ENCODE measurements around the gene PRSS56. TPM values are rescaled to one million over a fixed set of nuclear protein-coding genes. Genes with fewer than 3 reads are reported as not detected.

PRSS56 gene
- total and polyA plus RNA-seq, 2 of the 13 experiments (the other 11 are each of a cell fraction or from before 2014, with no cell fraction given), result not detected

DNA sequence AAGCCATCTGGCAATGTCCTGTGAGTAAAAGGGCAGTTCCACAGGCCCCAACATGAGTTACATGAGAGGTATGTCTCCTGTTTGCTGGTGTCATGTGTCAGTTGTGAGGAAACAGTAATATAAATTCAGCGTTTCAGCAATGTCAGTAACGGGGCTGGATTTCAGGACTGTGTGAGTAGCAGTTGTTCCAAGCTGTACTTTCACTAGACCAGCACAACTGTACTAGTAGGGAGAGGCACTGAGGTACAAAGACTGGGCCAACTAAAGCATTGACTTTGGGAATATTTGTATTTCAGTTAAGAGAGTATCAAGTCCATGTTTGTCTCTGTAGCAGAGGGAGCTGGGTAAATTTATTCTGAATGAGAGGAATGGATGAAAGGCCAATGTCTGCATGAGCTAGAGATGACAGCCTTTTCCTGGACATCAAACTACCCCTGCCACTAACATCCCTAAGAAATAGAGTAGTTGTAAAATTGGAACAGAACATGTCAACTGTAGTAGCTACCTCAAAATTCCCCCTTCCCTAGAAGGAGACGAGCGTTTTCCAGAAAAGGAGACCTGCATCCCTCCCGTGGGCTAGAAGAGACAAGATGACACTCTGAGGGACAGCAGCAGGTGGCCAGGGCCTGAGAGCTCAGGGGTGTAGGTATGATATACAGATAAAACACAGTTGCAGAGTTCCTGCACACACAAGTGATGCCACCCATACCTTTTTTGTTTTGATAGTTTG is 54.7 kb downstream of the PRSS56 start (continued):
- TF ChIP-seq ZNF547 (CRISPR knock-in tag; IDR thresholded peaks at IDR 0.05) (no peak), NR2F1 (CRISPR knock-in tag; IDR thresholded peaks at IDR 0.05) (no peak)

Other genes with a start within 250 kb of the PRSS56 start
- gene ALPP, start 141.6 kb upstream of the PRSS56 start, total RNA-seq (2016; rRNA removed; fragmentation: Illumina TruSeq; extraction: Trizol), result not detected in 2 replicates
- gene ALPP, start 141.6 kb upstream of the PRSS56 start, polyA plus RNA-seq (2011; rRNA removed), result not detected in 2 replicates
- not detected in 2 replicates for gene ALPG, start 113.5 kb upstream of the PRSS56 start, total RNA-seq (2016; rRNA removed; fragmentation: Illumina TruSeq; extraction: Trizol)
- not detected in 2 replicates for gene ALPG, start 113.5 kb upstream of the PRSS56 start, polyA plus RNA-seq (2011; rRNA removed)
- not detected in 2 replicates for gene ALPI, start 64.2 kb upstream of the PRSS56 start, total RNA-seq (2016; rRNA removed; fragmentation: Illumina TruSeq; extraction: Trizol)
- 0.03 TPM in 1 of 2 replicates, not detected in the other for gene ALPI, start 64.2 kb upstream of the PRSS56 start, polyA plus RNA-seq (2011; rRNA removed)
- not detected in 2 replicates for gene ECEL1, start 32.6 kb upstream of the PRSS56 start, total RNA-seq (2016; rRNA removed; fragmentation: Illumina TruSeq; extraction: Trizol)
- not detected in 2 replicates for gene ECEL1, start 32.6 kb upstream of the PRSS56 start, polyA plus RNA-seq (2011; rRNA removed)
- 0.10 TPM in 1 of 2 replicates, not detected in the other for gene CHRND, start 5.8 kb downstream of the PRSS56 start, total RNA-seq (2016; rRNA removed; fragmentation: Illumina TruSeq; extraction: Trizol)
- gene CHRND, start 5.8 kb downstream of the PRSS56 start, polyA plus RNA-seq (2011; rRNA removed), result 0.13 and 0.18 TPM in 2 replicates
- not detected in 2 replicates for gene CHRNG, start 19.3 kb downstream of the PRSS56 start, total RNA-seq (2016; rRNA removed; fragmentation: Illumina TruSeq; extraction: Trizol)
- gene CHRNG, start 19.3 kb downstream of the PRSS56 start, polyA plus RNA-seq (2011; rRNA removed), result not detected in 2 replicates
- gene TIGD1, start 30.2 kb downstream of the PRSS56 start, total RNA-seq (2016; rRNA removed; fragmentation: Illumina TruSeq; extraction: Trizol), result 4.3 and 9.5 TPM in 2 replicates
- 3.5 and 4.1 TPM in 2 replicates for gene TIGD1, start 30.2 kb downstream of the PRSS56 start, polyA plus RNA-seq (2011; rRNA removed)
- gene EIF4E2, start 30.3 kb downstream of the PRSS56 start, total RNA-seq (2016; rRNA removed; fragmentation: Illumina TruSeq; extraction: Trizol), result 101 and 128 TPM in 2 replicates
- gene EIF4E2, start 30.3 kb downstream of the PRSS56 start, polyA plus RNA-seq (2011; rRNA removed), result 25.0 and 30.3 TPM in 2 replicates
- 0.09 and 0.17 TPM in 2 replicates for gene EFHD1, start 113.2 kb downstream of the PRSS56 start, total RNA-seq (2016; rRNA removed; fragmentation: Illumina TruSeq; extraction: Trizol)
- gene EFHD1, start 113.2 kb downstream of the PRSS56 start, polyA plus RNA-seq (2011; rRNA removed), result 0.24 TPM in 1 of 2 replicates, not detected in the other
- 73.5 and 83.4 TPM in 2 replicates for gene GIGYF2, start 176.9 kb downstream of the PRSS56 start, total RNA-seq (2016; rRNA removed; fragmentation: Illumina TruSeq; extraction: Trizol)
- 44.9 and 46.1 TPM in 2 replicates for gene GIGYF2, start 176.9 kb downstream of the PRSS56 start, polyA plus RNA-seq (2011; rRNA removed)

All from HepG2 (cell line).